Spinal cord (tissue), 10 donors: Measurements from ENCODE around the gene GPBAR1. TPM values are rescaled to one million over a fixed set of nuclear protein-coding genes. Genes with fewer than 3 reads are reported as not detected.

ENCODE experiments used
- DNase-seq, 6 donors: peaks; one replicate each; pipeline versions ENCODE4 v3.0.0 to v3.0.0-alpha.2; 2013 to 2015; ENCODE audit warnings: low spot score in 6 of 6, low read depth in 4 of 6
- H3K27ac ChIP-seq: one replicate; pipeline ENCODE4 v1.5.1; 2013; ENCODE audit warnings: low read depth, low read length, control low read depth
- H3K27me3 ChIP-seq: one replicate; pipeline ENCODE4 v1.6.1; 2013; ENCODE audit warnings: low read length; ENCODE audit not compliant: control insufficient read depth, insufficient read depth
- H3K36me3 ChIP-seq: one replicate; pipeline ENCODE4 v1.6.1; 2013; ENCODE audit warnings: low read length; ENCODE audit not compliant: control insufficient read depth, insufficient read depth
- H3K4me1 ChIP-seq: one replicate; pipeline ENCODE4 v1.6.1; 2013; ENCODE audit warnings: low read length; ENCODE audit not compliant: control insufficient read depth, insufficient read depth
- H3K4me3 ChIP-seq: one replicate; pipeline ENCODE4 v1.5.1; 2013; ENCODE audit warnings: low read depth, low read length, control low read depth
- H3K9me3 ChIP-seq: one replicate; pipeline ENCODE4 v1.6.1; 2013; ENCODE audit warnings: low read length; ENCODE audit not compliant: control insufficient read depth, insufficient read depth
- WGBS: methylation state at CpG from one replicate; pipeline ENCODE4 v1.1.5; 2013; ENCODE audit warnings: missing lambda C conversion rate; ENCODE audit not compliant: insufficient coverage; 5-methylcytosine and 5-hydroxymethylcytosine counted together
- polyA plus RNA-seq, 2 donors: library from polyadenylated mRNA; unstranded; fragments of 120-200 nt; gene quantifications; one replicate each; pipeline ENCODE4 v1.2.1, GENCODE V29; 2013; ENCODE audit not compliant: insufficient read length in 2 of 2
- total RNA-seq, 2 donors: library from RNA; depleted of rRNA in 1 of 2; stranded (reverse); fragments of 120-200 nt in 1 of 2; fragments of >200 nt in 1 of 2; gene quantifications; one replicate each; pipeline versions ENCODE4 v1.2.3 to v1.2.4, GENCODE V29; 2013 to 2014
- donor health status: healthy.

The GPBAR1 gene
- total and polyA plus RNA-seq, 4 donors: 0.30 to 0.74 (median 0.40) TPM

GRCh38 chr2:218292048-218293014 lies 31.5 kb downstream of the GPBAR1 start, which contains the start of gene TMBIM1:
TSS of gene TMBIM1 (minus strand) at chr2:218292503. CDS start at chr2:218282141, 10,362 bp downstream.
- Histone ChIP-seq H3K4me1 (peaks cover 28% of the 10 kb centered on the region), H3K9me3 (no peaks in the 10 kb centered on the region), H3K4me3 (peak within 1 kb of the TSS; percentile 63), H3K36me3 (no peaks in the 10 kb centered on the region), H3K27ac (peak within 1 kb of the TSS; percentile 82), H3K27me3 (peaks cover 4% of the 10 kb centered on the region)
- 13% methylated on average over 46 of the region's 63 CpGs for WGBS
- peak in 1 of 6 donors; percentile 79 for DNase-seq

GRCh38 chr2:218293715-218294429 lies 33.1 kb downstream of the GPBAR1 start:
- Histone ChIP-seq H3K27ac (no peak overlapping the region), H3K27me3 (peaks cover 4% of the 10 kb centered on the region), H3K4me3 (no peak overlapping the region), H3K4me1 (peaks cover 24% of the 10 kb centered on the region), H3K9me3 (no peaks in the 10 kb centered on the region), H3K36me3 (no peaks in the 10 kb centered on the region)
- DNase-seq: no peak
- 0% methylated on average over 1 of the region's 5 CpGs for WGBS

- Histone ChIP-seq H3K4me1 (peaks cover 23% of the 10 kb centered on the region), H3K4me3 (no peak overlapping the region), H3K36me3 (no peaks in the 10 kb centered on the region), H3K27ac (no peak overlapping the region), H3K27me3 (peaks cover 4% of the 10 kb centered on the region), H3K9me3 (no peaks in the 10 kb centered on the region)
- 87% methylated on average over 4 of the region's 5 CpGs for WGBS
- no peak for DNase-seq
Observed at GRCh38 chr2:218294430-218295022, 33.7 kb downstream of the GPBAR1 start.

- H3K9me3 ChIP-seq: no peaks in the 10 kb centered on the region
- H3K27ac ChIP-seq: no peak overlapping the region
- H3K4me1 ChIP-seq: peaks cover 19% of the 10 kb centered on the region
- no peaks in the 10 kb centered on the region for H3K36me3 ChIP-seq
- DNase-seq: no peak
- H3K27me3 ChIP-seq: peaks cover 4% of the 10 kb centered on the region
- WGBS: 86% methylated on average over 6 of the region's 7 CpGs
- H3K4me3 ChIP-seq: no peak overlapping the region
Observed at GRCh38 chr2:218295029-218295428, 34.2 kb downstream of the GPBAR1 start.

GRCh38 chr2:218296200-218296599 lies 35.4 kb downstream of the GPBAR1 start:
- H3K9me3 ChIP-seq: no peaks in the 10 kb centered on the region
- H3K27ac ChIP-seq: no peak overlapping the region
- H3K4me3 ChIP-seq: no peak overlapping the region
- no peak for DNase-seq
- H3K4me1 ChIP-seq: peaks cover 10% of the 10 kb centered on the region
- H3K36me3 ChIP-seq: no peaks in the 10 kb centered on the region
- WGBS: 100% methylated on average over 1 of the region's 1 CpG
- H3K27me3 ChIP-seq: peaks cover 4% of the 10 kb centered on the region

- WGBS: 80% methylated on average over 7 of the region's 7 CpGs
- no peak overlapping the region for H3K27ac ChIP-seq
- H3K4me3 ChIP-seq: no peak overlapping the region
- peaks cover 4% of the 10 kb centered on the region for H3K27me3 ChIP-seq
- DNase-seq: no peak
- no peaks in the 10 kb centered on the region for H3K9me3 ChIP-seq
- no peaks in the 10 kb centered on the region for H3K36me3 ChIP-seq
- H3K4me1 ChIP-seq: peaks cover 7% of the 10 kb centered on the region
Observed at GRCh38 chr2:218296847-218297246, 36.0 kb downstream of the GPBAR1 start.

- DNase-seq: no peak
- no peaks in the 10 kb centered on the region for H3K36me3 ChIP-seq
- no peak overlapping the region for H3K4me3 ChIP-seq
- WGBS: 71% methylated on average over 6 of the region's 6 CpGs
- no peak overlapping the region for H3K27ac ChIP-seq
- no peaks in the 10 kb centered on the region for H3K27me3 ChIP-seq
- H3K4me1 ChIP-seq: peaks cover 3% of the 10 kb centered on the region
- no peaks in the 10 kb centered on the region for H3K9me3 ChIP-seq
Observed at GRCh38 chr2:218298314-218298875, 37.6 kb downstream of the GPBAR1 start.

GRCh38 chr2:218300141-218300540 lies 39.3 kb downstream of the GPBAR1 start:
- H3K27ac ChIP-seq: no peak overlapping the region

GRCh38 chr2:218301176-218301819 lies 40.5 kb downstream of the GPBAR1 start:
- peak in 5 of 6 donors; percentile 57 to 94 (median 73) for DNase-seq
- Histone ChIP-seq H3K4me3 (no peak overlapping the region), H3K27me3 (no peaks in the 10 kb centered on the region), H3K4me1 (peaks cover 3% of the 10 kb centered on the region), H3K9me3 (no peaks in the 10 kb centered on the region), H3K27ac (no peak overlapping the region), H3K36me3 (no peaks in the 10 kb centered on the region)
- 5% methylated on average over 8 of the region's 9 CpGs for WGBS

More at GRCh38 chr2:218300141-218300540, 39.3 kb downstream of the GPBAR1 start:
- H3K27me3 ChIP-seq: no peaks in the 10 kb centered on the region
- peaks cover 3% of the 10 kb centered on the region for H3K4me1 ChIP-seq
- H3K36me3 ChIP-seq: no peaks in the 10 kb centered on the region
- DNase-seq: no peak
- WGBS: 73% methylated on average over 3 of the region's 4 CpGs
- no peaks in the 10 kb centered on the region for H3K9me3 ChIP-seq
- H3K4me3 ChIP-seq: no peak overlapping the region
